ENCODE results near the gene ITK. TPM values are rescaled to one million over a fixed set of nuclear protein-coding genes. Genes with fewer than 3 reads are reported as not detected.

The ITK gene
- total RNA-seq, 1 experiment from 2014 or later = not detected

DNA sequence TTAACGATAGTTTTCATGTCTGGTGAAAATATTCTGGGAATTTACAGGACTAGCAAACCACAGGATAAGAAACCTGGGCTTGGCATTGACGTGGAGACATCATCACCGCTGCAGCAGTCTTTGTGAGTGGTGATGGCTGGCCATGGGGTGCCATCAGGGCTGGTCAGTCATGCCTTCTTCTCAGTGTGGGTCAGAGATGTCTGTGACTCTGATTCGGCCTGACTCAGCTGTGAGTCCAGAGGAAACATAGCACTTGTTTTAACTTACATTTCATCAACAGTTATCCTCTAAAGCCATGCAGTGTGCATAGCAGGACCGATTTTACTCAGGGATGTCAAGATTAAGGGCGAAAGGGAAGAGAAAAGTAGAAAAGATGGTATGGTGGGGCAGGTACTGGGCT lies 52.1 kb downstream of the ITK start:
- TF ChIP-seq, protein P1, sequence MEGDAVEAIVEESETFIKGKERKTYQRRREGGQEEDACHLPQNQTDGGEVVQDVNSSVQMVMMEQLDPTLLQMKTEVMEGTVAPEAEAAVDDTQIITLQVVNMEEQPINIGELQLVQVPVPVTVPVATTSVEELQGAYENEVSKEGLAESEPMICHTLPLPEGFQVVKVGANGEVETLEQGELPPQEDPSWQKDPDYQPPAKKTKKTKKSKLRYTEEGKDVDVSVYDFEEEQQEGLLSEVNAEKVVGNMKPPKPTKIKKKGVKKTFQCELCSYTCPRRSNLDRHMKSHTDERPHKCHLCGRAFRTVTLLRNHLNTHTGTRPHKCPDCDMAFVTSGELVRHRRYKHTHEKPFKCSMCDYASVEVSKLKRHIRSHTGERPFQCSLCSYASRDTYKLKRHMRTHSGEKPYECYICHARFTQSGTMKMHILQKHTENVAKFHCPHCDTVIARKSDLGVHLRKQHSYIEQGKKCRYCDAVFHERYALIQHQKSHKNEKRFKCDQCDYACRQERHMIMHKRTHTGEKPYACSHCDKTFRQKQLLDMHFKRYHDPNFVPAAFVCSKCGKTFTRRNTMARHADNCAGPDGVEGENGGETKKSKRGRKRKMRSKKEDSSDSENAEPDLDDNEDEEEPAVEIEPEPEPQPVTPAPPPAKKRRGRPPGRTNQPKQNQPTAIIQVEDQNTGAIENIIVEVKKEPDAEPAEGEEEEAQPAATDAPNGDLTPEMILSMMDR (IDR thresholded peaks at IDR 0.05; ENCODE audit: insufficient read depth in 1 of 2, low read depth in 1 of 2, low read length in 1 of 2, severe bottlenecking in 1 of 2, unreplicated experiment in 1 of 2) = no peak
- H3K9me3 ChIP-seq = no peaks in the 10 kb centered on the region
- H3K4me3 ChIP-seq (ENCODE audit: low read depth, low read length) = no peak overlapping the region
- CTCF ChIA-PET = no interaction called here
- H3K4me1 Mint-ChIP-seq (ENCODE audit: low read depth, unreplicated experiment) = no peaks in the 10 kb centered on the region
- DNase-seq = no peak
- H3K27me3 ChIP-seq (replicated peaks; ENCODE audit: control insufficient read depth, insufficient read depth, low read length) = no peaks in the 10 kb centered on the region
- no peaks in the 10 kb centered on the region for H3K36me3 ChIP-seq (ENCODE audit: control insufficient read depth, insufficient read depth, low read length)
- no peaks in the 10 kb centered on the region for H3K36me3 Mint-ChIP-seq (ENCODE audit: insufficient read depth, unreplicated experiment)
- POLR2A ChIA-PET = no interaction called here
- H3K4me3 Mint-ChIP-seq (ENCODE audit: unreplicated experiment) = no peak overlapping the region
- 0 out of 2 replicates have a peak, but pooled peaks cover 4% of the 10 kb centered on the region for H3K4me1 ChIP-seq
- H3K9me3 Mint-ChIP-seq (ENCODE audit: unreplicated experiment) = no peaks in the 10 kb centered on the region
- H3K27ac Mint-ChIP-seq (ENCODE audit: unreplicated experiment) = no peak overlapping the region
- no TSS peak for BruUV-seq (replicated peaks)
- intact Hi-C loops (cut with micrococcal nuclease; ENCODE audit: unreplicated experiment) = no loop called here
- no peaks in the 10 kb centered on the region for H3K27me3 Mint-ChIP-seq (ENCODE audit: insufficient read depth, unreplicated experiment)

DNA sequence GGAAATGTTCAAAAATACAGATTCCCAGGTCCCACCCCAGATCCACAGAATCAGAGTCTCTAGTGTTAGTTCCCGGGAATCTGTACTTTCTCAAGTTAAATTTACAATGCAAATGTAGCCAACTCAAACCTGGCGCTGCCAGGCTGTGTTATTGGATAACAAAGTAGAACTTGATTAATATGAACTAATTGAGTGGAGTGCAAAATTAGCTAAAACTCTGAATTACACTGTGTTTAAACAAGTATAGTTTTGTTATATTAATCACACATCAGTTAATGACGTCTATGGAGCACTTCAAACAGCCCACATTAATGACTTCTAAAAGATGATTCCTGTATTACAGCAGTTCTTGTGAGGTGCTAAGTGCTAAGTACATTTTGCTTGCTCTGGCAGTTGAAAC lies 52.9 kb downstream of the ITK start:
- Mint-ChIP-seq H3K4me3 (ENCODE audit: unreplicated experiment) (no peak overlapping the region), H3K27me3 (ENCODE audit: insufficient read depth, unreplicated experiment) (peaks cover 3% of the 10 kb centered on the region), H3K4me1 (ENCODE audit: low read depth, unreplicated experiment) (no peaks in the 10 kb centered on the region), H3K9me3 (ENCODE audit: unreplicated experiment) (no peaks in the 10 kb centered on the region), H3K27ac (ENCODE audit: unreplicated experiment) (no peak overlapping the region), H3K36me3 (ENCODE audit: insufficient read depth, unreplicated experiment) (no peaks in the 10 kb centered on the region)
- no peak for DNase-seq
- intact Hi-C loops (cut with micrococcal nuclease; ENCODE audit: unreplicated experiment) = no loop called here
- Histone ChIP-seq H3K4me1 (0 out of 2 replicates have a peak, but pooled peaks cover 4% of the 10 kb centered on the region), H3K9me3 (no peaks in the 10 kb centered on the region), H3K27me3 (replicated peaks; ENCODE audit: control insufficient read depth, insufficient read depth, low read length) (no peaks in the 10 kb centered on the region), H3K36me3 (ENCODE audit: control insufficient read depth, insufficient read depth, low read length) (no peaks in the 10 kb centered on the region), H3K4me3 (ENCODE audit: low read depth, low read length) (no peak overlapping the region)
- TF ChIP-seq, protein P1 (IDR thresholded peaks at IDR 0.05; ENCODE audit: insufficient read depth in 1 of 2, low read depth in 1 of 2, low read length in 1 of 2, severe bottlenecking in 1 of 2, unreplicated experiment in 1 of 2) = no peak
- no TSS peak for BruUV-seq (replicated peaks)
- ChIA-PET CTCF (no interaction called here), POLR2A (no interaction called here)

DNA sequence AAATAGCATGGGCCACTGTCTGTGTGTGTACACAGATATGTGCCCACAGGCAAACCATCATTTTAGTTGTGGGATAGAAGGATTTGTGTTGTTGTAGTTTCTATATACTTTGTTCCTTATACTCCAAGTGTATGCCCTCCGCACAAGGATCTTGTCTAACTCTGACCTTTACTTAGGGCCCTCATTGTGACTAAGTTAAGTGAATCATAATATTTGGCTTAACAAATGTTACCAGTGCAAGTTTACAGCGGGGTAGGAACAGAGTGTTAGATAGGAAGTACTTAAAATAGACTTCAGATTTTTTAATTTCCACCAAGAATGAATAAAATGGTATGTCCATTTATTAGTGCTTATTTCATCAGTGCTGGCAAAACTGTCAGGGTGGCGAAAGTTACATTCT lies 55.8 kb downstream of the ITK start:
- TF ChIP-seq, protein P1 (IDR thresholded peaks at IDR 0.05; ENCODE audit: insufficient read depth in 1 of 2, low read depth in 1 of 2, low read length in 1 of 2, severe bottlenecking in 1 of 2, unreplicated experiment in 1 of 2) = no peak
- Mint-ChIP-seq H3K9me3 (ENCODE audit: unreplicated experiment) (peaks cover 7% of the 10 kb centered on the region), H3K4me1 (ENCODE audit: low read depth, unreplicated experiment) (no peaks in the 10 kb centered on the region), H3K4me3 (ENCODE audit: unreplicated experiment) (no peak overlapping the region), H3K36me3 (ENCODE audit: insufficient read depth, unreplicated experiment) (no peaks in the 10 kb centered on the region), H3K27ac (ENCODE audit: unreplicated experiment) (no peak overlapping the region), H3K27me3 (ENCODE audit: insufficient read depth, unreplicated experiment) (peaks cover 8% of the 10 kb centered on the region)
- ChIA-PET POLR2A (no interaction called here), CTCF (no interaction called here)
- Histone ChIP-seq H3K27me3 (replicated peaks; ENCODE audit: control insufficient read depth, insufficient read depth, low read length) (no peaks in the 10 kb centered on the region), H3K4me1 (no peaks in the 10 kb centered on the region), H3K9me3 (no peaks in the 10 kb centered on the region), H3K4me3 (ENCODE audit: low read depth, low read length) (no peak overlapping the region), H3K36me3 (ENCODE audit: control insufficient read depth, insufficient read depth, low read length) (no peaks in the 10 kb centered on the region)
- no peak for DNase-seq
- BruUV-seq (replicated peaks) = no TSS peak
- intact Hi-C loops (cut with micrococcal nuclease; ENCODE audit: unreplicated experiment) = no loop called here
